ENCODE results near the gene NONO. TPM values are rescaled to one million over a fixed set of nuclear protein-coding genes. Genes with fewer than 3 reads are reported as not detected.
"Not testable (repeated sequence)": the region's sequence is repeated elsewhere in the genome, so short reads cannot be mapped to it uniquely, and the experiment has no call there.

NONO gene, protein sequence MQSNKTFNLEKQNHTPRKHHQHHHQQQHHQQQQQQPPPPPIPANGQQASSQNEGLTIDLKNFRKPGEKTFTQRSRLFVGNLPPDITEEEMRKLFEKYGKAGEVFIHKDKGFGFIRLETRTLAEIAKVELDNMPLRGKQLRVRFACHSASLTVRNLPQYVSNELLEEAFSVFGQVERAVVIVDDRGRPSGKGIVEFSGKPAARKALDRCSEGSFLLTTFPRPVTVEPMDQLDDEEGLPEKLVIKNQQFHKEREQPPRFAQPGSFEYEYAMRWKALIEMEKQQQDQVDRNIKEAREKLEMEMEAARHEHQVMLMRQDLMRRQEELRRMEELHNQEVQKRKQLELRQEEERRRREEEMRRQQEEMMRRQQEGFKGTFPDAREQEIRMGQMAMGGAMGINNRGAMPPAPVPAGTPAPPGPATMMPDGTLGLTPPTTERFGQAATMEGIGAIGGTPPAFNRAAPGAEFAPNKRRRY
- 436 and 444 TPM in 2 replicates for total RNA-seq

DNA sequence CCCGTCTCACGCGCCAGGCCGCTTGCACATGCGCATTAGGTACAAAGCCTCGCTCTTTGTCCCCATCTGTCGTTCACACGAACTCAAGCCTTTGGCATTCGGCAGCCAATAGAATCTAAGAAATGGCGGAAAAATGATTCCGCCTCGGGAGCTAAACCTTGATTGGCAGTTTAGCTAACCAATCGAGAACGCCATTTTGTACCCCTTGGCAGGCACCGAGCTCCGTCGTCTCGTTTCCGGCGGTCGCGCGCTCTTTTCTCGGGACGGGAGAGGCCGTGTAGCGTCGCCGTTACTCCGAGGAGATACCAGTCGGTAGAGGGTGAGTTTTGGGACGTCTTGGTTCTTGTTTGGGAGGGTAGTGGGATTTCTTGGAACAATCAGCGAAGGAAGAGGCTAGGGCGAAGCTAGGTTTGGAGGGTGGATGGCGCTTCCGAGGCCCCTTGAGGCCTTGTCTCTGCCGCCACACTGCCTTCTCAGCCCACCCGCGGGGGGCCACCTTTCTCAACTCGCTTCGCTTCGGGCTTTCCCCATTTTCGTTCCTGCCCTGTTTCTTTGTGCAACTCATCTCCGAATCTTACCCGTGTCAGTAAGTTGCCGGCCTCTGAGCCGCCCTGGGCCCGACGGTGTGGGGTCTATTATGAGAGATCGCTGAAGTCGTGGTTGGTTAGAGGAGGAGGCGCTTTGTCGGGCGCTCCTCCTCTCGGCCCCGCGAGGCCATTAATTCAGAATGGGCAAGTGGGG lies at the start of gene NONO:
Gene NONO, plus strand, starts transcription at position 233 of the 741 bp plus-strand sequence. CDS start 7,003 bp downstream, outside the sequence.
- intact Hi-C loops (cut with micrococcal nuclease): loop anchor here (1.0 to 10.0 kb wide), 10 partner anchors 29 to 829 kb away; partner anchors contain the start of genes FOXO4, IL2RG, SNX12 and TAF1

DNA sequence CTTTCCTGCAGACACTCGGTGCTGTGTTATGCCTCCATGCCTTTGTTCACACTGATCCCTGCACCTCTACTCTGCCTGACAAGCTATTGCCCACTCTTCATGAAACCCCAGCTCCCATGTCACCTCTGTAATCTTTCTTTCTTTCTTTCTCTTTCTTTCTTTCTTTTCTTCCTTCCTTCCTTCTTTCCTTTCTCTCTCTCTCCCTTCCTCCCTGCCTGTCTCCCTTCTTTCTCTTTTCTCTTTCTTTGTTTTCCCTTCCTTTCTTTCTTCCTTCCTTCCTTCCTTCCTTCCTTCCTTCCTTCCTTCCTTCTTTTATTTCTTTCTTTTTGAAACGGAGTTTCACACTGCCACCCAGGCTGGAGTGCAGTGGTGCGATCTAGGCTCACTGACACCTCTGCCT lies 48.0 kb upstream of the NONO start:
- intact Hi-C loops (cut with micrococcal nuclease): no loop called here

DNA sequence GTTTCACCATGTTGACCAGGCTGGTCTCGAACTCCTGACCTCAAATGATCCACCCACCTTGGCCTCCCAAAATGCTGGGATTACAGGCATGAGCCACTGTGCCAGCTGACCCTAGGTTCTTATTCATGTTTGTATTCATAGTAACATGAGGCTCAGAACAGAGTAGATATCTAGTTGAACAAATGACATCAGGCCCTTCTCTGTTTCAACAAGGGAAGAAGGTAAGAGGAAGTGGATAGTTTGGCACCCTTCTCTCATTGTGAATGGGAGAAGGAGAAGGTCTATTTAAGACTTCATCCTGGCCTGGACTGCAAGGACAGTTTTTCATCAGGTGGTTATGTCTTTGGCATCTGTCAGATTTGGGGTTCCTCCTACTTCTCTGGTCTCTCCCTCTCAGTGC lies 46.6 kb upstream of the NONO start:
- intact Hi-C loops (cut with micrococcal nuclease): no loop called here

DNA sequence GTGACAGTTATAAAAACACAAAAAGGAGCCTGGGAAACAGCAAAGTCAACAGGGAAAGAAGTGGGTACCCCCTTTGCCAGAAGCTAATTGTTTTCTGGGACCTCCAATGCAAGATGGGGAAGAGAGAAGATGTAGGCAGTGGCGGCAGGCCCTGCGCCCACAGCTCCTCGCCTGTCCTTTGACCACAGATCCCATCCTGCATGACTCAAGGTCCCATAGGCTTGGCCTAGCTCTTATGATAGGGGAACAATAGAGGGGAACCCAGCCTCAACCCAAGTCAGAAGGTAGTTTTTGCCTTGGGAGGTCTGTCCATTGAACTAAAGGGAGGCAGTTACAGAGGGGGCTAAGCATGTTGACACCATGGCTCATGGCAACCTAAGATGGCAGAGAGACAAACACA lies 43.7 kb upstream of the NONO start:
- intact Hi-C loops (cut with micrococcal nuclease): no loop called here

DNA sequence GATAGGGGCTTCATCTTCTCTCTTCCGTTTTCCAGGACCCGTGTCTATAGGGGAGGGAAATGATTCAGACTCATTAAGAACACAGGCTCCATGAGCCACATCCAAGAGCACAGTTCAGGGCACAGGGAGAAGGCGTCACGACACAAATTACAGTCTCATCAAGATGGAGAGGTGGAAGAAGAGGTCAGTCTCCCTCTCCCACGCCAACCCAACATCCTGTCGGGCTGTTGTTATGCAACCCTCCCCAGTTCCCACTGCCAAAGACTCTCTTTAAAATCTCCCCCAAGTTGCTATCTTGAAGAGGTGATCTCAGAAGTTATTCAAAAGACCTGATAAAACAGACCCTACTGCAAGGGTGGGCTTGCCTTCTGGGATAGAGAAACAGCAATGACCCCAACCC lies 42.1 kb upstream of the NONO start:
- intact Hi-C loops (cut with micrococcal nuclease): no loop called here

DNA sequence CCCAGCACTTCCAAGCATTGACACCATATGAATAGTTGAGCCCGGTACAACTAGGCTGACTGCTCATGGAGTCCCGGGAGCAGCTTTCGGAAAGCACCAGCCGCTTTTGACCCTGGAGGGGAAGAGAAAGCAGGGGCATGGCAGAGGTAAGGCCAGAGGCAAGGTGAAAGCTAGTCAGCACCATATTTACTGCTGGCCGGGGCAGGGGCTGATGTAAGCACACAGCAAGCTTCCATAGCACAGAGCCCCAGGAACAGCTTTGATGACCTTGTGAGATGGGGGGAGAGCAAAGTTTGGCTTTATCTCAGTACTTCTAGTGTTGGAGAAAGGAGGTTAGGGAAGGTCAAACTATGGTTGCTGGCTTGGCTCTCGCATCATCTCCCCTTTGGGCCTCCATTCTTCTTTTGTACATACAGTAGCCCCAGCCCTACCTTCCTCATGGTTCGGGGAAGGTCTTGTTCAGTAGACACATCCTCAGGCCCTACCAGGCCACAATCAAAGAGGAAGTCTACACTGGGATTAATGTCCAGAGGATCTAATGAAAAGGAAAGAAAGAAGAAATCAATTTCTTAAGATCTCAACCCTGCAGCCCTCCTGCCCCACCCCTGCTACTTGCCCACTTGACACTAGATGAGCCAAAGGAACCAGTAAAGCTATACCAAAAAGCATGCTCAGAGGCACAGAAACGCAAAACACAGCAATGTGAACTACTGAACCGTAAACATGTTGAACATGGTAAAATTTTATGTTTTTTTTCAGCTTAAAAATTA lies 38.9 kb upstream of the NONO start:
- intact Hi-C loops (cut with micrococcal nuclease): no loop called here

DNA sequence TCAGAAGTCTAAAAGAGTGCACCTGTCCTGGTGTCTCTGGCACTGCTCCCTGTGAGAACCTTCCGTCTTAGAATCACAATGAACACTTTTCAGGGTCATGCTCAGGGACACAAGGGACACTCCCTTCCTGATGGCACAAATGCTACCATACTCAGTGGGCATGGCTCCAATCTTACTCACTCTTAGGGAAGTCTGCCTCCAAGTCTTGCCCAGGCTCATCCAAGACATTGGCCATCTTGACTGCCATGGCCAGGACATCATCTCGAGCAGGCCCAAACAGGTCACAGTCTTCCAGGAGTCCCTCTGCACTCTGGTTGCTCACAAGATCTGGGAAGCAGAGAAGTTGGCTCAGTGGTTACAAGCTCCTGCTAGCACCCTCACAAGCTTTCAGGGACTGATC lies 38.3 kb upstream of the NONO start:
- intact Hi-C loops (cut with micrococcal nuclease): no loop called here

DNA sequence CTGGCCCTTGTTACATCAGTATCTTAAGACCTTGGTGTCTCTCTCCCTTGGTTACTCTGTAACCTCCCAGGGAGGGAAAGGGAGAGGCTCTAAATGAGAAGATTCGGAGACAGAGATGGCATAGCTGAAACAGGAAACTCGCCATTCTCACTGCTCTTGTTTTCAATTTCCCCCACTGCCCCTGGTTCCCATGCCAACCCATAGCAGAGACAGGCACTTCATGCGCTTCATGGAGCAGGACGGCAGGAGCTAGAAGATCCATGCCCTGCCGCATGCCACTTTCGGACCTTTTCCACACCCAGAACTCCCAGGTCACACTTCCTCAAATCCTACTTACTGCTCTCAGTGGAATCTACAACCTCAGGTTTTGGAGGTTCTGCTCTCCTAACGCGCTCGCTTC lies 32.6 kb upstream of the NONO start:
- intact Hi-C loops (cut with micrococcal nuclease): loop anchor here (10.0 kb wide), 2 partner anchors 156 to 1116 kb away; partner anchors contain the start of genes FOXO4 and IGBP1

DNA sequence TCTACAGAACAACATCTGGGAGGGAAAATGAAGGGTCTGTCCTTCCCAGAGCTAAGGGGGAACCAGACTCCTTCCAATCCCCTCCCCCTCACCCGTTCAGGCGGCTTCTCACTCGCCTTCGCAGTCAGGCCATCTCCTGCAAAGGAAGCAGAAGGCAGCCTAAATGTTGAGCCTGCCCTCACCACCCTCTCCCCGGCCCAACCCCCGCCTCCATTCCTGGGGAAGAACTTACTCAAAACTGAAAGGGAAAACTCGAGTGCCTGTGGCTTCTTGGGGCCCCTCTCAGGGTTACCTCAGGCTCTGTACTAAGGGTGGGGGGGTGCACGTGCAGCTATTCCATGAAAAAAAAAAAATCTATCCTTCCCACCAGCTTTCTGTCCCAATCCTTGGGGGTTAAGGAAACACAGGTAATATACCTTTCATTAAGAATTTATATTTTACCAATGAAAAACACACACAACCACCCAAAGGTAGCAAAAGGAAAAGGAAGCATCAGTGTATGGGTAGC lies 31.9 kb upstream of the NONO start:
- intact Hi-C loops (cut with micrococcal nuclease): loop anchor here (10.0 kb wide), 2 partner anchors 157 to 1117 kb away; partner anchors contain the start of genes FOXO4 and IGBP1

DNA sequence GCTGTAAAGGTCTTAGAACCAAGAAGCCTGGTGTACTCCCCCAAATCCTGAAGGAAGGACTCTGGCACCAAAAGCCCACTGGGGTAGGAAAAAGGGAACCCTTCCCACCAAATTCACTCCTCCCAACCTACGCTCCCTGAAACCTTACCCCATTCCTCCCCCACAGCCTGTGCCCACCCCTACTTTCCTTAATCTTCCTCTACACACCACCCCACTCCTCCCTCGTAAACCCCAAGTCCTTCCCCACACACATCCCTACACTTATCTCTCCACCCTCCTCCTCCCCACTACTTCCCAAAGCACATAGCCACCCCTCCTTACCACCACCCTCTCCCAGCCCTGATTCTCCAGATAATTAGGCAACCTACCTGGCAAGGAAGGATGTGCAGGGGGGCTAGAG lies 31.2 kb upstream of the NONO start:
- intact Hi-C loops (cut with micrococcal nuclease): loop anchor here (10.0 kb wide), 2 partner anchors 157 to 1117 kb away; partner anchors contain the start of genes FOXO4 and IGBP1

DNA sequence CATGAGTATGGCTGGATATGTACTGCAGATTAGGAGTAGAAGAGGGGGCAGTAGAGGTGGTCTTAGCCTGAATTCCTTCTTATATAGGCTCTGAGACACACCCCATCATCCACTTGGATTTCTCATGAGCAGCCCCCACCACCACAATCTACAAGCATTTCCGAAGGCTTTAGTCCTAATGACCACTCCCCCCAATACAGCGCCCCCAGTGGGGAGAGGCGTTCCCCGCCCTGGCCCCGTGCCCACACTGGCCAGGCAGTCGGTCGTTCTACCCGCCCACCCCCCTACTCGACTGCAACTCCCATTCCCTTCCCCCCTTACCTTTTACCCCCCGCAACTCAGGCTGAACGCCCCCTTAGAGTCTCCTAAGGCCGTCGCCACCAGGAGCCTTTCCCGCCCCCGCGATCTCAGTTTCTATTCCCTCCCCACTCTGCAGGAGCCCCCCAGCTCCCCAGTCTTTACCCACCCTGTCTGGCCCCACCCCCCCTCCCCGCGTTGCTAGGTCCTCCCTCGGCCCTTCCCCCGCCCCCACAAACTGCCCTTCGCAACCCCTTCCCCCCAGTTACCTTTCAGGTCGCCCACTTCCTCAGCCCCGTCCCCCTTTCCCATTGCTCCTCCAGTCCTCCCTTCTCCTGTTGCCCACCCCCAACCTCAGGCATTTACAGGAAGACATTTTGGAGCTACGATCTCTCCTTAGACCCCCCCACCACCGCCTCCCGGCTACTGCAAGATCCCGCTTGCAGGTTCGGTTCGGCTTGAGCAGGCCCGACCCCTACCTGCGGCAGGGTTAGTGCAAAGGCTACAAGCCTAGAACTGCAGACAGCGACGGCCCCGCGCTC lies 30.0 kb upstream of the NONO start:
- intact Hi-C loops (cut with micrococcal nuclease): loop anchor here (1.0 to 10.0 kb wide), 7 partner anchors 30 to 1119 kb away; partner anchors contain the start of genes FOXO4, IGBP1, NONO and SNX12

DNA sequence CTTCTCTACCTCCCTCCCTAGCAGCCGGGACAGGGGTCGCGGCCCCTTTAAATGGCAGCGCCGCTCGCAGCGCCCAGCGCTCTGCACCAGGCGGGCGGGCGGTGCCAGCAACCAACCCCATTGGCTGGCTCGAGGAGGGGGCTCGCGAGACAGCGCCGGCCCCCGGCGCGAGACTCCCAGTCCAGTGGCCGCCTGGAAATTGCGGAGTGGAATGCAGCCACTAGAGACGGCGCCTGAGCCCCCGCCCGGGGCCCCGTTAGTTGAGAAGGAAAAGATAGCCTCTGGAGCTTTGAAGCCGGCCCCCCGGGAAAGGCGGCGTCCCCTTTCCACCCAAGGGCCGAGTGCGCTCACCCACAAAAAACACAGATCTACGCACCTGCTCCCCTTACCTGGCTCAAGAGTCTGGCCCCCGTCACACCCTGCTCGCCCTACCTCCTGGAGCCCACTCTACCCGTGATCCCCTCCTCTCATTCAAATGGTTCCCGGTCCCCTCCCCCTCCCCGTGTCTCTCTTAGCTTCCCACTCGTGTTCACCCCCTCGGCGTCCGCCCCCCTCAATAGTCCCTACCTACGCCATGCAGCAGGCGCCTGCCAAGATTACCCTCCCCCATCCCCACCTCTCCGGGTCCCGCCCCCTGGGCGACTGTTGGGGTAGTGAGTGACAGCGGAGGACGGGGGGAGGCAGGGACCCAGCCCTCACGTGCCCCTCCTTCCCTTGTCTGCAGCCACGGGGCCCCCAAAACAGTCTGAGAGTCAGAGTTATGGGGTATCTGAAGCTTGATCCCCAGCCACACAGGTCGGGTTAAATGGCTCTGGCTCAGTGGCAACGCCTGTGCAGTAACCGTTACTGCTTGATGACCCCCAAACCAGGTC lies 29.1 kb upstream of the NONO start, which contains the start of gene ZMYM3:
Gene ZMYM3, minus strand, starts transcription at position 49 of the 872 bp plus-strand sequence. CDS start 885 bp downstream, outside the sequence.
- intact Hi-C loops (cut with micrococcal nuclease): loop anchor here (1.0 to 10.0 kb wide), 7 partner anchors 29 to 1120 kb away; partner anchors contain the start of genes FOXO4, IGBP1, NONO and SNX12

DNA sequence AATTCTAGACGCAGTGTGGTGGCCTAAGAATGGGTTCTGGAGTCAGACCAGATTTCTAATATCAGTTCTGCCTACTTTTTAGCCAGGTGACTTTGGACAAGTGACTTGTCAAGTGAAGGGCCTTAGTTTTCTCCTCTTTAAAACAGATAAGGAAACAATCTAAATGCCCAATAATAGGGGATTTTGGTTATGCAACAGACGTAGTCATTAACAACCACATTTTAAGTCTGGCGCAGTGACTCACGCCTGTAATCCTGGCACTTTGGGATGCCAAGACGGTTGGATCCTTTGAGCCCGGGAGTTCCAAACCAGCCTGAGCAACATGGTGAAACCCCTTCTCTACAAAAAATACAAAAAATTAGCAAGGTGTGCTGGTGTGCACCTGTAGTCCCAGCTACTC lies 27.4 kb upstream of the NONO start:
- intact Hi-C loops (cut with micrococcal nuclease): loop anchor here (10.0 kb wide), 2 partner anchors 161 to 1121 kb away; partner anchors contain the start of genes FOXO4 and IGBP1

DNA sequence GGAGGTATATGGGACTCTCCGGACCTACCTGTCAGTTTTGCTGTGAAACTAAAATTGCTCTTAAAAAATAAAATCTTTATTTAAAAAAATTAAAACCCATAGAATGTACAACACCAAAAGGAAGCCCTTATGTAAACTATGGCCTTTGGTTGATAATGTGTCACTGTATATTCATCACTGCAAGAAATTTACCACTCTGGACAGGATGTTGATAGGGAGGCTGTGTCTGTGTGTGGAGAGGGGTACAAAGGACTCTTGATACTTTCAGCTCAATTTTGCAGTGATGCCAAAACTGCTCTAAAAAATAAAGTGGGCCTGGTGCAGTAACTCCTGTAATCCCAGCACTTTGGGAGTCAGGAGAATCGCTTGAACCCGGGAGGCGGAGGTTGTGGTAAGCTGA lies 26.6 kb upstream of the NONO start:
- intact Hi-C loops (cut with micrococcal nuclease): loop anchor here (10.0 kb wide), 2 partner anchors 162 to 1122 kb away; partner anchors contain the start of genes FOXO4 and IGBP1

DNA sequence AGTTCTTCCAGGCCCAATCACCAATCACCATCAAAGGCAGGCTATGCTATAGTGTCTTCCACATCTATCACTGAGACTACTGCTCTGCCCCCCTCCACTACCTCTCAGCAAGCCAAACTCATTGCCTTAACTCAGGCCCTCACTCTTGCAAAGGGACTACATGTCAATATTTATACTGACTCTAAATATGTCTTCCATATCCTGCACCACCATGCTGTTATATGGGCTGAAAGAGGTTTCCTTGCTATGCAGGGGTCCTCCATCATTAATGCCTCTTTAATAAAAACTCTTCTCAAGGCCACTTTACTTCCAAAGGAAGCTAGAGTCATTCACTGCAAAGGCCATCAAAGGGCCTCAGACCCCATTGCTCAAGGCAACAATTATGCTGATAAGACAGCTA lies 14.8 kb upstream of the NONO start:
- intact Hi-C loops (cut with micrococcal nuclease): not testable (repeated sequence)

DNA sequence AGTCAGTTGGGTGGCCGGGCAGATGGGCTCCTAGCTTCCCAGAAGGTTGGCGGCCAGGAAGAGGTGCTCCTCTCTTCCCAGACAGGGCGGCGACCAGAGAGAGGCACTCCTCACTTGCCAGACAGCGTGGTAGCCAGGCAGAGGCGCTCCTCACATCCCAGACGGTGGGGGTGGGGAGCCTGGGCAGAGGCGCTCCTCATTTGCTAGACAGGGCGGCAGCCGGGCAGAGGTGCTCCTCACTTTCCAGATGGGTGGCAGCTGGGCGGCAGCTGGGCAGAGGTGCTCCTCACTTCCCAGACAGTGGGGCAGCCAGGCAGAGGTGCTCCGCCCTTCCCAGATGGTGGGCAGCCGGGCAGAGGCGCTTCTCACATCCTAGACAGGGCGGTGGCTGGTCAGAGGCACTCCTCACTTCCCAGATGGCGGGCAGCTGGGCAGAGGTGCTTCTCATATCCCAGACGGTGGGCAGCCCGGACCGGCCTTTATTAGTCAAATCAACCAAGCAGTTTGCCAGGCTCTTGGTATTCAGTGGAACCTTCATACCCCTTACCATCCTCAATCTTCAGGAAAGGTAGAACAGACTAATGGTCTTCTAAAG lies 13.5 kb upstream of the NONO start:
- intact Hi-C loops (cut with micrococcal nuclease): no loop called here

DNA sequence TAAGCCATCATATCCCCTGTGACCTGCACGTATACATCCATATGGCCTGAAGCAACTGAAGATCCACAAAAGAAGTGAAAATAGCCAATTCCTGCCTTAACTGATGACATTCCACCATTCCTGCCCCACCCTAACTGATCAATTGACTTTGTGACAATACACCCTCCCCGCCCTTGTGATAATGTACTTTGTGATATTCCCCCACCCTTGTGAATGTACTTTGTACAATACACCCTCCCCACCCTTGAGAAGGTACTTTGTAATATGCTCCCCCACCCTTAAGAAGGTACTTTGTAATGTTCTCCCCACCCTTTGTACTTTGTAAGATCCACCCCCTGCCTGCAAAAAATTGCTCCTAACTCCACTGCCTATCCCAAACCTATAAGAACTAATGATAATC lies 11.1 kb upstream of the NONO start:
- intact Hi-C loops (cut with micrococcal nuclease): not testable (repeated sequence)

DNA sequence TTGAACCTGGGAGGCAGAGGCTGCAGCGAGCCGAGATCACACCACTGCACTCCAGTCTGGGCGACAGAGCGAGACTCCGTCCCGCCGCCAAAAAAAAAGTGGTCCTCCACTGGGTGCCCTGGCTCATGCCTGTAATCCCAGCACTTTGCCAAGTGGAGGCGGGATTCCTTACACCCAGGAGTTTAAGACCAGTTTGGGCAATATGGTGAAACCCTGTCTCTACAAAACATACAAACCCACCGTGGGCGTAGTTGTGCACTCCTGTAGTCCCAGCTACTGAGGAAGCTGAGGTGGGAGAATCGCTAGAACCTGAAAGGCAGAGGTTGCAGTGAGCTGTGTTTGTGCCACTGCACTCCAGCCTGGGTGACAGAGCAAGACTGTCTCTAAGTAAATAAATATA lies 2.1 kb upstream of the NONO start:
- intact Hi-C loops (cut with micrococcal nuclease): loop anchor here (10.0 kb wide), 1 partner anchor 826 kb away; no protein-coding TSS in a partner anchor
